PFSK-1 (cell line): Measurements from ENCODE around the gene SMAD3.

Experiments used
- POLR2AphosphoS5 ChIP-seq: IDR thresholded peaks from 2 replicates; pipeline ENCODE4 v1.6.1; 2012; ENCODE audit warnings: low read depth, mild to moderate bottlenecking, control low read depth, low read length, moderate library complexity
- REST ChIP-seq, 2 experiments: IDR thresholded peaks; 2 replicates each; pipeline versions ENCODE4 v1.6.1 to v1.8.0; 2011 to 2012; ENCODE audit warnings: low read depth in 2 of 2, low read length in 2 of 2, control low read depth in 1 of 2, inconsistent platforms in 1 of 2, mild to moderate bottlenecking in 1 of 2, moderate library complexity in 1 of 2; ENCODE audit not compliant: insufficient read depth in 1 of 2
- SIN3A ChIP-seq: IDR thresholded peaks from 2 replicates; pipeline ENCODE4 v1.6.1; 2012; ENCODE audit warnings: mild to moderate bottlenecking, low read length, moderate library complexity, borderline replicate concordance; ENCODE audit not compliant: insufficient read depth
- TAF1 ChIP-seq: IDR thresholded peaks from 2 replicates; pipeline ENCODE4 v1.6.1; 2012; ENCODE audit warnings: low read length, control low read depth, borderline replicate concordance; ENCODE audit not compliant: insufficient read depth

GRCh38 chr15:67068710-67069400, 3.5 kb downstream of the SMAD3 start:
- TF ChIP-seq POLR2AphosphoS5 (no peak), TAF1 (no peak), SIN3A (no peak), REST (IDR thresholded peaks at IDR 0.05; ENCODE audit: insufficient read depth in 1 of 2, low read depth in 2 of 2, low read length in 2 of 2) (no peak)
